GM21717 (cell line): ENCODE data around the gene ANKRD36C.
"Not testable (repeated sequence)": the region's sequence is repeated elsewhere in the genome, so short reads cannot be mapped to it uniquely, and the experiment has no call there.

Experiments
- ATAC-seq: cut with Tn5 transposase; IDR thresholded peaks from one replicate; pipeline ENCODE4 v1.9.1; 2021; ENCODE audit warnings: mild to moderate bottlenecking, moderate library complexity; ENCODE audit not compliant: unreplicated experiment

ANKRD36C gene

GRCh38 chr2:95799892-95800291 is 191.7 kb downstream of the ANKRD36C start:
- ATAC-seq, result no peak

- ATAC-seq, result not testable (repeated sequence)
These were observed 192.3 kb downstream of the ANKRD36C start for GRCh38 chr2:95799147-95799889.

DNA sequence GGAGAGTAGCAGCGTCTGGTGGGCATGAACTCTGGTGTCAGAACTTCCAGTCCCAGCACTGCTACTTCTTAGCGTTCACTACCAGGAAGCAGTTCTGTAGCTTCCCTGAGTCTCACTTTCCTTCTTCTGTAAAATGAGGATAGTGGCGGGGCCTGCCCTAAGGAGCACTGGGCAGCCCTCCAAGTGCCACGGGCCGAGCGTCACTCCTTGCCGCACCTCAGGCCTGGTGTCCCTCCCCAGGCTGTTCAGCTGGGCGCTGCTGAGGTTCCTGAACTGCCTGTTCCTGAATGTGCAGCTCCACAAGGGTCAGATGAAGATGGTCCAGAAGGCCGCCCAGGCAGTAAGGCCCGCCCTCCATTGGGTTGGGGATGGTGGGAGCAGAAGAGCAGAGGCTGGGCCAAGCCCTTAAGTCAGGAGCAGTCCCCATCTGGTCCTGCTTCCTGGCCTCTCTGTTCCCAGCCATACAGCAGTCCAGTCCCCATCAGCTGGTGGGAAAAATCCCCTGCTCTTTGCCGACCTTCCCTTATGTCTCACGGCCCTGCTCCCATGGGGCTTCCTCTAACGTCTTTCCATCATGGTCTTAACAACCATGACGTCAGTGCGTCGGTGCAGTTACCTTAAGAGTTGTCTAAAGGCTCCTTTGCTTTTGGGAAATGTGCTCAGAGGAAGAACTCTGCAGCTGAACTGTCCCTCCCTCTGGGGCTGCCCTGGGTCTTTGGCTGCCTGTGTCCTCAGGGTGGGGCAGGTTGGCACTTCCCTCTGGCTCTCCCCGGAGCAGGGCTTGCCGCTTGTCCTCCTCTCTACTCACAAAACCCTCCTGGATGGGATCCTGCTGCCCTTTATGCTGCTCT is 195.2 kb downstream of the ANKRD36C start:
- not testable (repeated sequence) for ATAC-seq

- not testable (repeated sequence) for ATAC-seq
These were observed 197.7 kb downstream of the ANKRD36C start for GRCh38 chr2:95793970-95794369.

- ATAC-seq, result not testable (repeated sequence)
These were observed 201.4 kb downstream of the ANKRD36C start for GRCh38 chr2:95790180-95790579.

GRCh38 chr2:95789385-95789784 is 202.2 kb downstream of the ANKRD36C start:
- not testable (repeated sequence) for ATAC-seq

GRCh38 chr2:95788642-95789041 is 203.0 kb downstream of the ANKRD36C start:
- not testable (repeated sequence) for ATAC-seq
